NB4 (cell line): Measurements from ENCODE around the gene C14orf132.

ENCODE experiments used
- CTCF ChIP-seq: IDR thresholded peaks from one replicate; pipeline ENCODE4 v1.5.1; 2012; ENCODE audit warnings: low read depth, low read length
- POLR2A ChIP-seq: IDR thresholded peaks from 2 replicates; pipeline ENCODE4 v1.6.1; 2011; ENCODE audit warnings: mild to moderate bottlenecking; ENCODE audit not compliant: insufficient read length; ENCODE audit errors: extremely low read depth

GRCh38 chr14:96086032-96086431, 46.9 kb downstream of the C14orf132 start:
- TF ChIP-seq CTCF (no peak), POLR2A (no peak)
